Lung (tissue), 12 donors: ENCODE data around the gene ZNF219. TPM values are rescaled to one million over a fixed set of nuclear protein-coding genes. Genes with fewer than 3 reads are reported as not detected.

Experiments
- ATAC-seq: fragments of 200-7000 bp; cut with Tn5 transposase; one replicate; pipeline ENCODE4 v1.9.1; 2020; ENCODE audit warnings: moderate number of reproducible peaks; ENCODE audit not compliant: insufficient read depth, low FRiP score
- DNase-seq, 3 donors: peaks; one replicate each; pipeline ENCODE4 v3.0.0-alpha.2; 2013 to 2017
- H3K27ac ChIP-seq, 2 donors: one replicate each; pipeline ENCODE4 v1.5.1; 2013; ENCODE audit warnings: mild to moderate bottlenecking in 2 of 2, moderate library complexity in 2 of 2, control low read depth in 1 of 2, inconsistent platforms in 1 of 2, low read depth in 1 of 2, low read length in 1 of 2
- H3K27me3 ChIP-seq, 3 donors: one replicate each; pipeline ENCODE4 v1.5.1; 2013; ENCODE audit warnings: low read length in 2 of 3; ENCODE audit not compliant: control insufficient read depth in 3 of 3, insufficient read depth in 3 of 3
- H3K36me3 ChIP-seq, 4 donors: one replicate each; pipeline ENCODE4 v1.5.1; 2013; ENCODE audit warnings: low read length in 4 of 4, mild to moderate bottlenecking in 1 of 4, moderate library complexity in 1 of 4; ENCODE audit not compliant: control insufficient read depth in 4 of 4, insufficient read depth in 4 of 4
- H3K4me1 ChIP-seq, 5 donors: one replicate each; pipeline ENCODE4 v1.5.1; 2013; ENCODE audit warnings: low read length in 5 of 5, mild to moderate bottlenecking in 2 of 5, moderate library complexity in 1 of 5; ENCODE audit not compliant: control insufficient read depth in 5 of 5, insufficient read depth in 5 of 5
- H3K4me3 ChIP-seq: one replicate; pipeline ENCODE4 v1.5.1; 2013; ENCODE audit warnings: mild to moderate bottlenecking, control low read depth, moderate library complexity
- H3K9ac ChIP-seq, 2 donors: one replicate each; pipeline ENCODE4 v1.5.1; 2013; ENCODE audit warnings: low read length in 2 of 2, control low read depth in 1 of 2; ENCODE audit not compliant: insufficient read depth in 1 of 2
- H3K9me3 ChIP-seq, 4 donors: one replicate each; pipeline ENCODE4 v1.5.1; 2013; ENCODE audit warnings: low read length in 3 of 4, mild to moderate bottlenecking in 1 of 4, moderate library complexity in 1 of 4; ENCODE audit not compliant: control insufficient read depth in 4 of 4, insufficient read depth in 3 of 4
- WGBS, 2 donors: extraction: QIAGEN DNeasy Blood & Tissue Kit; methylation state at CpG; one replicate each; pipeline ENCODE4 v1.1.7; 2013; 5-methylcytosine and 5-hydroxymethylcytosine counted together
- polyA plus RNA-seq, 2 donors: library from polyadenylated mRNA; stranded (reverse); fragments of 200-250 nt; gene quantifications; one replicate each; pipeline ENCODE4 v1.2.1, GENCODE V29; 2013
- total RNA-seq, 2 donors: library from RNA; depleted of rRNA in 1 of 2; stranded (reverse); fragments of >200 nt in 1 of 2; gene quantifications; one replicate each; pipeline ENCODE4 v1.2.1, GENCODE V29; 2014 to 2021
- TF ChIP-seq, protein P1 (sequence below): IDR thresholded peaks from 2 replicates; pipeline ENCODE4 v1.5.1; 2012; ENCODE audit warnings: mild to moderate bottlenecking; ENCODE audit errors: control extremely low read depth, extremely low read depth
- donor health status: control.
- donor health status: control.
- donor health status: Bipolar disorder and iron deficiency.
- donor health status: healthy.
- donor health status: DM: yes; HTN: yes; CAD: no.

Gene ZNF219
- total and polyA plus RNA-seq, 4 donors = 8.0 to 48.5 (median 30.0) TPM

- H3K36me3 ChIP-seq = no peaks in the 10 kb centered on the region
- H3K27me3 ChIP-seq = no peaks in the 10 kb centered on the region
- DNase-seq = no peak
- WGBS, 2 donors = 22 to 26% methylated on average over 9 of the region's 9 CpGs
- no peaks in the 10 kb centered on the region for H3K9me3 ChIP-seq
- H3K4me1 ChIP-seq = peaks cover 13 to 54% (median 23%) of the 10 kb centered on the region in 5 donors
- H3K4me3 ChIP-seq = no peak overlapping the region
- TF ChIP-seq, protein P1, sequence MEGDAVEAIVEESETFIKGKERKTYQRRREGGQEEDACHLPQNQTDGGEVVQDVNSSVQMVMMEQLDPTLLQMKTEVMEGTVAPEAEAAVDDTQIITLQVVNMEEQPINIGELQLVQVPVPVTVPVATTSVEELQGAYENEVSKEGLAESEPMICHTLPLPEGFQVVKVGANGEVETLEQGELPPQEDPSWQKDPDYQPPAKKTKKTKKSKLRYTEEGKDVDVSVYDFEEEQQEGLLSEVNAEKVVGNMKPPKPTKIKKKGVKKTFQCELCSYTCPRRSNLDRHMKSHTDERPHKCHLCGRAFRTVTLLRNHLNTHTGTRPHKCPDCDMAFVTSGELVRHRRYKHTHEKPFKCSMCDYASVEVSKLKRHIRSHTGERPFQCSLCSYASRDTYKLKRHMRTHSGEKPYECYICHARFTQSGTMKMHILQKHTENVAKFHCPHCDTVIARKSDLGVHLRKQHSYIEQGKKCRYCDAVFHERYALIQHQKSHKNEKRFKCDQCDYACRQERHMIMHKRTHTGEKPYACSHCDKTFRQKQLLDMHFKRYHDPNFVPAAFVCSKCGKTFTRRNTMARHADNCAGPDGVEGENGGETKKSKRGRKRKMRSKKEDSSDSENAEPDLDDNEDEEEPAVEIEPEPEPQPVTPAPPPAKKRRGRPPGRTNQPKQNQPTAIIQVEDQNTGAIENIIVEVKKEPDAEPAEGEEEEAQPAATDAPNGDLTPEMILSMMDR = no peak
- H3K27ac ChIP-seq = peak overlapping the region; percentile 11 to 97
- no peak for ATAC-seq
- peak overlapping the region in 1 of 2 donors; percentile 59 for H3K9ac ChIP-seq
Measured at GRCh38 chr14:21102521-21103410, 4.3 kb upstream of the ZNF219 start.

GRCh38 chr14:21101802-21102413 is 3.5 kb upstream of the ZNF219 start:
- 89% methylated on average over 8 of the region's 8 CpGs for WGBS, 2 donors
- H3K36me3 ChIP-seq = no peaks in the 10 kb centered on the region
- no peaks in the 10 kb centered on the region for H3K9me3 ChIP-seq
- DNase-seq (no peak), ATAC-seq (no peak)
- peaks cover 10 to 48% (median 22%) of the 10 kb centered on the region in 5 donors for H3K4me1 ChIP-seq
- no peaks in the 10 kb centered on the region for H3K27me3 ChIP-seq
- TF ChIP-seq, protein P1 = no peak
- no peak overlapping the region for H3K9ac ChIP-seq
- no peak overlapping the region for H3K4me3 ChIP-seq
- no peak overlapping the region for H3K27ac ChIP-seq

DNA sequence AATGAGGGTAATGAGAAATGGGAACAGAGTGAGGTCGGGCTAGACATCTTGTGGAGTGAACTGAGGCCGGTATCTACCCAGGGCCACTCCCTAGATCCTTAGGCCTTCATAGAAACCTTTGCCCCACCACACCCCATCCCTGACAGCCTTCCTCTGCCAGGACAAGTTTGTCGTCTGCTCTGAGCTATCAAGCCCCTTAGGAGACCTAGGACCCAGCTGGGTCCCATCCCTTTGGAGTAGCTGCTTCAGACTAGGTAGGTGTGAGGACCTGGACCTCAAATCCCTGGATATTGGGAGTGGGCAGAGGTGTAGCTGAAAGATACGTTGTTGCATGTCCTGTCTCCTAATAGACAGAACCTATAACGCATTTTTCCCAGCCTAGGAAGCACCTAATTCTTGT is 2.5 kb upstream of the ZNF219 start, which contains the start of gene TMEM253:
Gene TMEM253, plus strand, starts transcription at position 136 of the 400 bp plus-strand sequence. CDS start 278 bp downstream, outside the sequence.
- no peak within 1 kb of the TSS for H3K9ac ChIP-seq
- H3K36me3 ChIP-seq = no peaks in the 10 kb centered on the region
- H3K27me3 ChIP-seq = no peaks in the 10 kb centered on the region
- TF ChIP-seq, protein P1 = no peak
- peaks cover 7 to 38% (median 16%) of the 10 kb centered on the region in 5 donors for H3K4me1 ChIP-seq
- no peak for DNase-seq
- no peaks in the 10 kb centered on the region for H3K9me3 ChIP-seq
- ATAC-seq = no peak
- no peak within 1 kb of the TSS for H3K27ac ChIP-seq
- no peak within 1 kb of the TSS for H3K4me3 ChIP-seq
- 93 to 94% methylated on average over 5 of the region's 5 CpGs for WGBS, 2 donors
